22Rv1 (cell line): ENCODE data around the gene ALKBH2.

Experiments
- CTCF ChIP-seq: fragments of 450-650 bp; IDR thresholded peaks from 2 replicates; pipeline ENCODE4 v1.5.1; 2017; ENCODE audit warnings: mild to moderate bottlenecking
- ZFX ChIP-seq: fragments of 450-650 bp; IDR thresholded peaks from 2 replicates; pipeline ENCODE4 v1.6.1; 2017; ENCODE audit warnings: antibody characterized with exemption, borderline replicate concordance

GRCh38 chr12:109069307-109070271 is 23.7 kb downstream of the ALKBH2 start:
- TF ChIP-seq CTCF (no peak), ZFX (no peak)
